CD4-positive, alpha-beta T cell treated with Interleukin-12 subunit alpha and Interleukin-12 subunit beta, for 1 hour (primary cell): ENCODE data around the gene HTRA3.

Experiments
- DNase-seq: peaks from one replicate; pipeline ENCODE4 v3.0.0-alpha.2; 2020

The HTRA3 gene

GRCh38 chr4:8269535-8270417 is at the start of gene HTRA3:
HTRA3 (plus strand) TSS chr4:8269754; CDS start chr4:8269969, 215 bp downstream.
- no peak for DNase-seq

GRCh38 chr4:8220661-8221450 is 48.7 kb upstream of the HTRA3 start:
- no peak for DNase-seq

- DNase-seq: peak; percentile 46
Observed at GRCh38 chr4:8221476-8221875, 48.1 kb upstream of the HTRA3 start.

GRCh38 chr4:8221985-8222384 is 47.6 kb upstream of the HTRA3 start:
- no peak for DNase-seq

- no peak for DNase-seq
Observed at GRCh38 chr4:8222609-8223388, 46.8 kb upstream of the HTRA3 start.

- DNase-seq: no peak
Observed at GRCh38 chr4:8224267-8224974, 45.1 kb upstream of the HTRA3 start.

GRCh38 chr4:8224975-8225625 is 44.5 kb upstream of the HTRA3 start:
- DNase-seq: no peak

- no peak for DNase-seq
Observed at GRCh38 chr4:8225706-8226443, 43.7 kb upstream of the HTRA3 start.

GRCh38 chr4:8227201-8227770 is 42.3 kb upstream of the HTRA3 start:
- DNase-seq: no peak

GRCh38 chr4:8227771-8228318 is 41.7 kb upstream of the HTRA3 start:
- DNase-seq: no peak

- DNase-seq: peak; percentile 67
Observed at GRCh38 chr4:8228319-8229250, 41.0 kb upstream of the HTRA3 start.

GRCh38 chr4:8229331-8229975 is 40.1 kb upstream of the HTRA3 start:
- peak; percentile 7 for DNase-seq

GRCh38 chr4:8230033-8230432 is 39.5 kb upstream of the HTRA3 start:
- no peak for DNase-seq

GRCh38 chr4:8230891-8231290 is 38.7 kb upstream of the HTRA3 start:
- no peak for DNase-seq

GRCh38 chr4:8231551-8232049 is 38.0 kb upstream of the HTRA3 start:
- DNase-seq: no peak

- DNase-seq: no peak
Observed at GRCh38 chr4:8232748-8233147, 36.8 kb upstream of the HTRA3 start.

GRCh38 chr4:8233672-8234484 is 35.7 kb upstream of the HTRA3 start:
- DNase-seq: no peak

GRCh38 chr4:8234715-8235114 is 34.8 kb upstream of the HTRA3 start:
- no peak for DNase-seq
